ENCODE data around the gene RCOR2.

DNA sequence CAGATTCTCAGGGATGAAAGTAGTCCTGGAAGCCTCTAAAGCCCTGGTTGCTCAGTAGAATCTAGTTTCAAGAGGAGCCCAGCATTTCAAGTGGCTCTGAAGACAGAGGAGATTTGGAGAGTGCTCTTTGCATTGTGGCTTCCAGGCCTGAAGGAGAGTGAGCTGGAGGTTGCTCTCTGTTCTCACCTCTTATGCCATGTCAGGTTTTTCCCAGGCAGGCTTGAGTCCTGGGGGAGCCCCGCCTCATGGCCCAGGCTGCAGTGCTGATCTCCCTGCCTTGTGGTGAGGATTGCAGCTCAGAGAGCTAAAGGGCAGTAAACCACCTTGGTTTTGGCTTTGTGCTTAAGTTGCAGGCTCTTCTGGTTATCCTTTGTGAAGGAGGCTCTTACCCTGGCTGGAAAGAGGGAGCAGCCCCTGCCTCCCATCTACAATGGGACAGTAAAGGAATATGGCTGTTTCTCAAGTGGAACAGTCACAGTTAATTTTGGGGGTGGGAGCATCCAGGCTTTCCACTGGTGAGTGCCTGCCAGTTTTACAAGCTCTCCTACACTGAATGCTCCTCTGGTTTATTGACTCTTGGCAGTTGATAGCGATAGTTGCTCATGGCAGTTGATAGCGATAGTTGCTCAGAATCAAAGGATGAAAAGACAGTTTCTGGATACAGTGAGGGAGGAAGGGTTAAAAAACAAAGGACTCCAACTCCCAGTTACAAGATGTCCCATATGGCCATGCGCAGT, 32.6 kb downstream of the RCOR2 start:
- TF ChIP-seq, protein P1, sequence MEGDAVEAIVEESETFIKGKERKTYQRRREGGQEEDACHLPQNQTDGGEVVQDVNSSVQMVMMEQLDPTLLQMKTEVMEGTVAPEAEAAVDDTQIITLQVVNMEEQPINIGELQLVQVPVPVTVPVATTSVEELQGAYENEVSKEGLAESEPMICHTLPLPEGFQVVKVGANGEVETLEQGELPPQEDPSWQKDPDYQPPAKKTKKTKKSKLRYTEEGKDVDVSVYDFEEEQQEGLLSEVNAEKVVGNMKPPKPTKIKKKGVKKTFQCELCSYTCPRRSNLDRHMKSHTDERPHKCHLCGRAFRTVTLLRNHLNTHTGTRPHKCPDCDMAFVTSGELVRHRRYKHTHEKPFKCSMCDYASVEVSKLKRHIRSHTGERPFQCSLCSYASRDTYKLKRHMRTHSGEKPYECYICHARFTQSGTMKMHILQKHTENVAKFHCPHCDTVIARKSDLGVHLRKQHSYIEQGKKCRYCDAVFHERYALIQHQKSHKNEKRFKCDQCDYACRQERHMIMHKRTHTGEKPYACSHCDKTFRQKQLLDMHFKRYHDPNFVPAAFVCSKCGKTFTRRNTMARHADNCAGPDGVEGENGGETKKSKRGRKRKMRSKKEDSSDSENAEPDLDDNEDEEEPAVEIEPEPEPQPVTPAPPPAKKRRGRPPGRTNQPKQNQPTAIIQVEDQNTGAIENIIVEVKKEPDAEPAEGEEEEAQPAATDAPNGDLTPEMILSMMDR (conservative IDR thresholded peaks at IDR 0.05; ENCODE audit: low read depth, low read length), result no peak
- TF ChIP-seq EZH2 (IDR thresholded peaks at IDR 0.05; ENCODE audit: borderline replicate concordance, low read depth, low read length, poor library complexity, severe bottlenecking), result no peak

Measured in A673 (cell line).